IPS DF 6.9 (cell line): Measurements from ENCODE around the gene CDK15.
A peak's percentile ranks its signal among the peaks of the same experiment; 100 is the strongest.

ENCODE experiments used
- DNase-seq: peaks from one replicate; pipeline ENCODE4 v3.0.0-alpha.2; 2013; ENCODE audit warnings: low read depth, low spot score
- H3K27ac ChIP-seq: one replicate; pipeline ENCODE4 v1.5.1; 2013; ENCODE audit warnings: low read length, control low read depth
- H3K27me3 ChIP-seq: 2 replicates; pipeline ENCODE4 v1.6.1; 2013; ENCODE audit warnings: mild to moderate bottlenecking, low read length; ENCODE audit not compliant: control insufficient read depth, insufficient read depth
- H3K36me3 ChIP-seq: 2 replicates; pipeline ENCODE4 v1.6.1; 2013; ENCODE audit warnings: low read length; ENCODE audit not compliant: control insufficient read depth, insufficient read depth
- H3K4me1 ChIP-seq: 2 replicates; pipeline ENCODE4 v1.6.1; 2013; ENCODE audit warnings: low read length; ENCODE audit not compliant: control insufficient read depth, insufficient read depth
- H3K4me3 ChIP-seq: 2 replicates; pipeline ENCODE4 v1.5.1; 2013; ENCODE audit warnings: mild to moderate bottlenecking, low read length
- H3K9me3 ChIP-seq: 2 replicates; pipeline ENCODE4 v1.6.1; 2013; ENCODE audit warnings: low read length, inconsistent platforms; ENCODE audit not compliant: control insufficient read depth, insufficient read depth
- WGBS: extraction: QIAGEN DNeasy Blood & Tissue Kit; methylation state at CpG from one replicate; pipeline ENCODE4 v1.1.7; 2013; ENCODE audit warnings: mixed read lengths, missing lambda C conversion rate; ENCODE audit not compliant: insufficient read length, insufficient coverage; 5-methylcytosine and 5-hydroxymethylcytosine counted together

CDK15 gene

GRCh38 chr2:201774546-201774945 is 31.8 kb upstream of the CDK15 start:
- no CpG with 5 or more reads among the region's 2 CpGs for whole genome bisulfite sequencing
- no peaks in the 10 kb centered on the region for H3K36me3 ChIP-seq
- no peaks in the 10 kb centered on the region for H3K27me3 ChIP-seq
- no peak for DNase-seq
- H3K9me3 ChIP-seq: no peaks in the 10 kb centered on the region
- H3K4me3 ChIP-seq: no peak overlapping the region
- no peaks in the 10 kb centered on the region; the same call in 1 of the 2 replicates for H3K4me1 ChIP-seq
- H3K27ac ChIP-seq: no peak overlapping the region

GRCh38 chr2:201775326-201775725 is 31.0 kb upstream of the CDK15 start:
- Histone ChIP-seq H3K4me3 (no peak overlapping the region), H3K27ac (no peak overlapping the region), H3K9me3 (no peaks in the 10 kb centered on the region), H3K4me1 (no peaks in the 10 kb centered on the region; the same call in 1 of the 2 replicates), H3K36me3 (no peaks in the 10 kb centered on the region), H3K27me3 (no peaks in the 10 kb centered on the region)
- no peak for DNase-seq
- no CpG with 5 or more reads among the region's 1 CpG for WGBS

- H3K36me3 ChIP-seq: no peaks in the 10 kb centered on the region
- H3K4me3 ChIP-seq: no peak overlapping the region
- DNase-seq: no peak
- no peaks in the 10 kb centered on the region for H3K27me3 ChIP-seq
- H3K4me1 ChIP-seq: no peaks in the 10 kb centered on the region; the same call in 1 of the 2 replicates
- no peak overlapping the region for H3K27ac ChIP-seq
- H3K9me3 ChIP-seq: no peaks in the 10 kb centered on the region
Measured at GRCh38 chr2:201777043-201777442, 29.3 kb upstream of the CDK15 start.

- no peak for DNase-seq
- H3K27ac ChIP-seq: no peak overlapping the region
- no peaks in the 10 kb centered on the region; the same call in 1 of the 2 replicates for H3K4me1 ChIP-seq
- H3K36me3 ChIP-seq: no peaks in the 10 kb centered on the region
- H3K27me3 ChIP-seq: no peaks in the 10 kb centered on the region
- no peak overlapping the region for H3K4me3 ChIP-seq
- no peaks in the 10 kb centered on the region for H3K9me3 ChIP-seq
Measured at GRCh38 chr2:201777869-201778268, 28.5 kb upstream of the CDK15 start.

GRCh38 chr2:201779901-201780673 is 26.2 kb upstream of the CDK15 start:
- Histone ChIP-seq H3K9me3 (no peaks in the 10 kb centered on the region), H3K4me1 (no peaks in the 10 kb centered on the region), H3K4me3 (peak overlapping the region; percentile 75), H3K36me3 (no peaks in the 10 kb centered on the region), H3K27me3 (no peaks in the 10 kb centered on the region), H3K27ac (no peak overlapping the region)
- no peak for DNase-seq
- WGBS: no CpG with 5 or more reads among the region's 22 CpGs

GRCh38 chr2:201780674-201781493 is 25.5 kb upstream of the CDK15 start, which contains the start of gene ALS2:
ALS2 (minus strand) TSS chr2:201780933; CDS start chr2:201768885, 12,048 bp downstream.
- Histone ChIP-seq H3K36me3 (no peaks in the 10 kb centered on the region), H3K27me3 (no peaks in the 10 kb centered on the region), H3K4me1 (no peaks in the 10 kb centered on the region), H3K4me3 (peak within 1 kb of the TSS; percentile 75), H3K9me3 (no peaks in the 10 kb centered on the region), H3K27ac (no peak within 1 kb of the TSS)
- peak; percentile 85 for DNase-seq
- no CpG with 5 or more reads among the region's 60 CpGs for WGBS

GRCh38 chr2:201781557-201782051 is 24.7 kb upstream of the CDK15 start:
- Histone ChIP-seq H3K4me3 (peak overlapping the region; percentile 75; the same call in 1 of the 2 replicates), H3K9me3 (no peaks in the 10 kb centered on the region), H3K4me1 (no peaks in the 10 kb centered on the region), H3K36me3 (no peaks in the 10 kb centered on the region), H3K27me3 (no peaks in the 10 kb centered on the region), H3K27ac (no peak overlapping the region)
- WGBS: no CpG with 5 or more reads among the region's 15 CpGs
- DNase-seq: no peak

GRCh38 chr2:201784563-201784962 is 21.8 kb upstream of the CDK15 start:
- H3K27me3 ChIP-seq: no peaks in the 10 kb centered on the region
- no peak overlapping the region for H3K27ac ChIP-seq
- no peaks in the 10 kb centered on the region for H3K4me1 ChIP-seq
- H3K36me3 ChIP-seq: no peaks in the 10 kb centered on the region
- no peaks in the 10 kb centered on the region for H3K9me3 ChIP-seq
- DNase-seq: no peak
- H3K4me3 ChIP-seq: no peak overlapping the region
- WGBS: no CpG with 5 or more reads among the region's 1 CpG

- no peak for DNase-seq
- WGBS: no CpG with 5 or more reads among the region's 4 CpGs
- Histone ChIP-seq H3K9me3 (no peaks in the 10 kb centered on the region), H3K27ac (no peak overlapping the region), H3K27me3 (no peaks in the 10 kb centered on the region), H3K4me1 (no peaks in the 10 kb centered on the region), H3K4me3 (no peak overlapping the region), H3K36me3 (no peaks in the 10 kb centered on the region)
Measured at GRCh38 chr2:201785135-201785534, 21.2 kb upstream of the CDK15 start.

GRCh38 chr2:201786471-201786870 is 19.9 kb upstream of the CDK15 start:
- Histone ChIP-seq H3K36me3 (no peaks in the 10 kb centered on the region), H3K27me3 (no peaks in the 10 kb centered on the region), H3K27ac (no peak overlapping the region), H3K9me3 (no peaks in the 10 kb centered on the region), H3K4me3 (no peak overlapping the region), H3K4me1 (no peaks in the 10 kb centered on the region)
- DNase-seq: no peak
